ENCODE results near the gene RASGRP2. TPM values are rescaled to one million over a fixed set of nuclear protein-coding genes. Genes with fewer than 3 reads are reported as not detected.

RASGRP2 gene
- total and polyA plus RNA-seq, 2 experiments from 2014 or later, result 30.1 to 50.4 TPM

DNA sequence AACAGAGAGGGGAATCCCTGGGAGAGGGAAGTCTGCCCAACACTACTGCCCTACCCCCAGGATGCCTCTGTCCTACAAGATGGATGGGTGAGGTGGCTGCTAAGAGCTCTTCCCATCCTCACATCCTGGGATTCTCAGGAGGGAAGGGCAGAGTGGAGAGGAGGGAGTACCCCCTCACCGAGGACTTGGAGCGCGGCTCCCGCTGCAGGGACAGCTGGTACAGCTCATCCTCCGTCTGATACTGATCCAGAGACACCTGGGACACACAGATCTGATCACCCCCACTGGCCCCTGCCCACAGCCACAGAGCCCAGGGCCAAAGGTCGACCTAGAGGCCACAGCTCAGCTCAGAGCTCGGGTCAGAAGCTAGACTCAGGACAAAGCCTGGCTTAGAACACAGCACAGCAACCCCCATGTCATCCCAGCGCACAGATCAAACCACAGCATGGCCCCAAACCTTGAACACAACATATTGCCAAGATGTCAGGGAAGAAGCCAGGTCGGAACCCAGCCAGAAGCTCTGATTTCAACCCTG is 8.2 kb downstream of the RASGRP2 start:
- H3K4me3 Mint-ChIP-seq, result no peak overlapping the region
- Histone ChIP-seq H3K79me2 (replicated peaks; ENCODE audit: insufficient read depth) (no peaks in the 10 kb centered on the region), H4K20me1 (replicated peaks; ENCODE audit: insufficient read depth) (no peaks in the 10 kb centered on the region), H3K36me3 (ENCODE audit: insufficient read depth) (no peaks in the 10 kb centered on the region), H3K4me3 (no peak overlapping the region), H3K27me3 (ENCODE audit: insufficient read depth) (no peaks in the 10 kb centered on the region), H3F3A (replicated peaks; ENCODE audit: low read depth) (peaks cover 2% of the 10 kb centered on the region), H3K27ac (ENCODE audit: low read depth) (no peak overlapping the region), H2AFZ (no peak overlapping the region), H3K4me2 (no peak overlapping the region), H3K4me1 (ENCODE audit: insufficient read depth) (peaks cover 41% of the 10 kb centered on the region), H3K9me2 (ENCODE audit: insufficient read depth) (no peaks in the 10 kb centered on the region)
- DNase-seq (ENCODE audit: low spot score) (no peak), ATAC-seq (no peak)
- H3K9me3 Mint-ChIP-seq, result no peaks in the 10 kb centered on the region
- TF ChIP-seq, protein P1, sequence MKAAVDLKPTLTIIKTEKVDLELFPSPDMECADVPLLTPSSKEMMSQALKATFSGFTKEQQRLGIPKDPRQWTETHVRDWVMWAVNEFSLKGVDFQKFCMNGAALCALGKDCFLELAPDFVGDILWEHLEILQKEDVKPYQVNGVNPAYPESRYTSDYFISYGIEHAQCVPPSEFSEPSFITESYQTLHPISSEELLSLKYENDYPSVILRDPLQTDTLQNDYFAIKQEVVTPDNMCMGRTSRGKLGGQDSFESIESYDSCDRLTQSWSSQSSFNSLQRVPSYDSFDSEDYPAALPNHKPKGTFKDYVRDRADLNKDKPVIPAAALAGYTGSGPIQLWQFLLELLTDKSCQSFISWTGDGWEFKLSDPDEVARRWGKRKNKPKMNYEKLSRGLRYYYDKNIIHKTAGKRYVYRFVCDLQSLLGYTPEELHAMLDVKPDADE (IDR thresholded peaks at IDR 0.05), result no peak
- TF ChIP-seq ZNF331 (CRISPR knock-in tag; IDR thresholded peaks at IDR 0.05; ENCODE audit: low read depth), result no peak
- no peak for TF ChIP-seq POLR2AphosphoS5 (IDR thresholded peaks at IDR 0.05; ENCODE audit: low read depth)
- TF ChIP-seq, protein P2, sequence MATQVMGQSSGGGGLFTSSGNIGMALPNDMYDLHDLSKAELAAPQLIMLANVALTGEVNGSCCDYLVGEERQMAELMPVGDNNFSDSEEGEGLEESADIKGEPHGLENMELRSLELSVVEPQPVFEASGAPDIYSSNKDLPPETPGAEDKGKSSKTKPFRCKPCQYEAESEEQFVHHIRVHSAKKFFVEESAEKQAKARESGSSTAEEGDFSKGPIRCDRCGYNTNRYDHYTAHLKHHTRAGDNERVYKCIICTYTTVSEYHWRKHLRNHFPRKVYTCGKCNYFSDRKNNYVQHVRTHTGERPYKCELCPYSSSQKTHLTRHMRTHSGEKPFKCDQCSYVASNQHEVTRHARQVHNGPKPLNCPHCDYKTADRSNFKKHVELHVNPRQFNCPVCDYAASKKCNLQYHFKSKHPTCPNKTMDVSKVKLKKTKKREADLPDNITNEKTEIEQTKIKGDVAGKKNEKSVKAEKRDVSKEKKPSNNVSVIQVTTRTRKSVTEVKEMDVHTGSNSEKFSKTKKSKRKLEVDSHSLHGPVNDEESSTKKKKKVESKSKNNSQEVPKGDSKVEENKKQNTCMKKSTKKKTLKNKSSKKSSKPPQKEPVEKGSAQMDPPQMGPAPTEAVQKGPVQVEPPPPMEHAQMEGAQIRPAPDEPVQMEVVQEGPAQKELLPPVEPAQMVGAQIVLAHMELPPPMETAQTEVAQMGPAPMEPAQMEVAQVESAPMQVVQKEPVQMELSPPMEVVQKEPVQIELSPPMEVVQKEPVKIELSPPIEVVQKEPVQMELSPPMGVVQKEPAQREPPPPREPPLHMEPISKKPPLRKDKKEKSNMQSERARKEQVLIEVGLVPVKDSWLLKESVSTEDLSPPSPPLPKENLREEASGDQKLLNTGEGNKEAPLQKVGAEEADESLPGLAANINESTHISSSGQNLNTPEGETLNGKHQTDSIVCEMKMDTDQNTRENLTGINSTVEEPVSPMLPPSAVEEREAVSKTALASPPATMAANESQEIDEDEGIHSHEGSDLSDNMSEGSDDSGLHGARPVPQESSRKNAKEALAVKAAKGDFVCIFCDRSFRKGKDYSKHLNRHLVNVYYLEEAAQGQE (IDR thresholded peaks at IDR 0.05; ENCODE audit: unreplicated experiment), result no peak
- no peak for TF ChIP-seq EZH2 (IDR thresholded peaks at IDR 0.05; ENCODE audit: low read depth, unreplicated experiment)
- no peak for TF ChIP-seq EZH2phosphoT487 (IDR thresholded peaks at IDR 0.05; ENCODE audit: unreplicated experiment)
- TF ChIP-seq, protein P3, sequence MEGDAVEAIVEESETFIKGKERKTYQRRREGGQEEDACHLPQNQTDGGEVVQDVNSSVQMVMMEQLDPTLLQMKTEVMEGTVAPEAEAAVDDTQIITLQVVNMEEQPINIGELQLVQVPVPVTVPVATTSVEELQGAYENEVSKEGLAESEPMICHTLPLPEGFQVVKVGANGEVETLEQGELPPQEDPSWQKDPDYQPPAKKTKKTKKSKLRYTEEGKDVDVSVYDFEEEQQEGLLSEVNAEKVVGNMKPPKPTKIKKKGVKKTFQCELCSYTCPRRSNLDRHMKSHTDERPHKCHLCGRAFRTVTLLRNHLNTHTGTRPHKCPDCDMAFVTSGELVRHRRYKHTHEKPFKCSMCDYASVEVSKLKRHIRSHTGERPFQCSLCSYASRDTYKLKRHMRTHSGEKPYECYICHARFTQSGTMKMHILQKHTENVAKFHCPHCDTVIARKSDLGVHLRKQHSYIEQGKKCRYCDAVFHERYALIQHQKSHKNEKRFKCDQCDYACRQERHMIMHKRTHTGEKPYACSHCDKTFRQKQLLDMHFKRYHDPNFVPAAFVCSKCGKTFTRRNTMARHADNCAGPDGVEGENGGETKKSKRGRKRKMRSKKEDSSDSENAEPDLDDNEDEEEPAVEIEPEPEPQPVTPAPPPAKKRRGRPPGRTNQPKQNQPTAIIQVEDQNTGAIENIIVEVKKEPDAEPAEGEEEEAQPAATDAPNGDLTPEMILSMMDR (conservative IDR thresholded peaks at IDR 0.05; ENCODE audit: low read depth in 2 of 2), result no peak
- TF ChIP-seq JUNB (IDR thresholded peaks at IDR 0.05; ENCODE audit: unreplicated experiment), result no peak
- TF ChIP-seq ZNF114 (CRISPR knock-in tag; IDR thresholded peaks at IDR 0.05), result no peak
- no peak for TF ChIP-seq STAT1 (IDR thresholded peaks at IDR 0.05; ENCODE audit: unreplicated experiment)
- no peak for TF ChIP-seq NANOG (IDR thresholded peaks at IDR 0.05; ENCODE audit: borderline replicate concordance)
- no peak for TF ChIP-seq CREB1 (CRISPR knock-in tag; IDR thresholded peaks at IDR 0.05; ENCODE audit: low read depth)
- TF ChIP-seq, protein P4, sequence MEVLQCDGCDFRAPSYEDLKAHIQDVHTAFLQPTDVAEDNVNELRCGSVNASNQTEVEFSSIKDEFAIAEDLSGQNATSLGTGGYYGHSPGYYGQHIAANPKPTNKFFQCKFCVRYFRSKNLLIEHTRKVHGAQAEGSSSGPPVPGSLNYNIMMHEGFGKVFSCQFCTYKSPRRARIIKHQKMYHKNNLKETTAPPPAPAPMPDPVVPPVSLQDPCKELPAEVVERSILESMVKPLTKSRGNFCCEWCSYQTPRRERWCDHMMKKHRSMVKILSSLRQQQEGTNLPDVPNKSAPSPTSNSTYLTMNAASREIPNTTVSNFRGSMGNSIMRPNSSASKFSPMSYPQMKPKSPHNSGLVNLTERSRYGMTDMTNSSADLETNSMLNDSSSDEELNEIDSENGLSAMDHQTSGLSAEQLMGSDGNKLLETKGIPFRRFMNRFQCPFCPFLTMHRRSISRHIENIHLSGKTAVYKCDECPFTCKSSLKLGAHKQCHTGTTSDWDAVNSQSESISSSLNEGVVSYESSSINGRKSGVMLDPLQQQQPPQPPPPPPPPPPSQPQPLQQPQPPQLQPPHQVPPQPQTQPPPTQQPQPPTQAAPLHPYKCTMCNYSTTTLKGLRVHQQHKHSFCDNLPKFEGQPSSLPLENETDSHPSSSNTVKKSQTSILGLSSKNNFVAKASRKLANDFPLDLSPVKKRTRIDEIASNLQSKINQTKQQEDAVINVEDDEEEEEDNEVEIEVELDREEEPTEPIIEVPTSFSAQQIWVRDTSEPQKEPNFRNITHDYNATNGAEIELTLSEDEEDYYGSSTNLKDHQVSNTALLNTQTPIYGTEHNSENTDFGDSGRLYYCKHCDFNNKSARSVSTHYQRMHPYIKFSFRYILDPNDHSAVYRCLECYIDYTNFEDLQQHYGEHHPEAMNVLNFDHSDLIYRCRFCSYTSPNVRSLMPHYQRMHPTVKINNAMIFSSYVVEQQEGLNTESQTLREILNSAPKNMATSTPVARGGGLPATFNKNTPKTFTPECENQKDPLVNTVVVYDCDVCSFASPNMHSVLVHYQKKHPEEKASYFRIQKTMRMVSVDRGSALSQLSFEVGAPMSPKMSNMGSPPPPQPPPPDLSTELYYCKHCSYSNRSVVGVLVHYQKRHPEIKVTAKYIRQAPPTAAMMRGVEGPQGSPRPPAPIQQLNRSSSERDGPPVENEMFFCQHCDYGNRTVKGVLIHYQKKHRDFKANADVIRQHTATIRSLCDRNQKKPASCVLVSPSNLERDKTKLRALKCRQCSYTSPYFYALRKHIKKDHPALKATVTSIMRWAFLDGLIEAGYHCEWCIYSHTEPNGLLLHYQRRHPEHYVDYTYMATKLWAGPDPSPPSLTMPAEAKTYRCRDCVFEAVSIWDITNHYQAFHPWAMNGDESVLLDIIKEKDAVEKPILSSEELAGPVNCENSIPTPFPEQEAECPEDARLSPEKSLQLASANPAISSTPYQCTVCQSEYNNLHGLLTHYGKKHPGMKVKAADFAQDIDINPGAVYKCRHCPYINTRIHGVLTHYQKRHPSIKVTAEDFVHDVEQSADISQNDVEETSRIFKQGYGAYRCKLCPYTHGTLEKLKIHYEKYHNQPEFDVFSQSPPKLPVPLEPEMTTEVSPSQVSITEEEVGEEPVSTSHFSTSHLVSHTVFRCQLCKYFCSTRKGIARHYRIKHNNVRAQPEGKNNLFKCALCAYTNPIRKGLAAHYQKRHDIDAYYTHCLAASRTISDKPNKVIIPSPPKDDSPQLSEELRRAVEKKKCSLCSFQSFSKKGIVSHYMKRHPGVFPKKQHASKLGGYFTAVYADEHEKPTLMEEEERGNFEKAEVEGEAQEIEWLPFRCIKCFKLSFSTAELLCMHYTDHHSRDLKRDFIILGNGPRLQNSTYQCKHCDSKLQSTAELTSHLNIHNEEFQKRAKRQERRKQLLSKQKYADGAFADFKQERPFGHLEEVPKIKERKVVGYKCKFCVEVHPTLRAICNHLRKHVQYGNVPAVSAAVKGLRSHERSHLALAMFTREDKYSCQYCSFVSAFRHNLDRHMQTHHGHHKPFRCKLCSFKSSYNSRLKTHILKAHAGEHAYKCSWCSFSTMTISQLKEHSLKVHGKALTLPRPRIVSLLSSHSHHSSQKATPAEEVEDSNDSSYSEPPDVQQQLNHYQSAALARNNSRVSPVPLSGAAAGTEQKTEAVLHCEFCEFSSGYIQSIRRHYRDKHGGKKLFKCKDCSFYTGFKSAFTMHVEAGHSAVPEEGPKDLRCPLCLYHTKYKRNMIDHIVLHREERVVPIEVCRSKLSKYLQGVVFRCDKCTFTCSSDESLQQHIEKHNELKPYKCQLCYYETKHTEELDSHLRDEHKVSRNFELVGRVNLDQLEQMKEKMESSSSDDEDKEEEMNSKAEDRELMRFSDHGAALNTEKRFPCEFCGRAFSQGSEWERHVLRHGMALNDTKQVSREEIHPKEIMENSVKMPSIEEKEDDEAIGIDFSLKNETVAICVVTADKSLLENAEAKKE (CRISPR knock-in tag; IDR thresholded peaks at IDR 0.05), result no peak
- H3K27me3 Mint-ChIP-seq (ENCODE audit: insufficient read depth, low read depth, poor library complexity), result peaks cover 17% of the 10 kb centered on the region
- no peak overlapping the region for H3K27ac Mint-ChIP-seq
- H3K36me3 Mint-ChIP-seq (ENCODE audit: low read depth), result peaks cover 59% of the 10 kb centered on the region
- peaks cover 26% of the 10 kb centered on the region for H3K4me1 Mint-ChIP-seq

Measured in GM23338 (cell line).